IPS-18a (cell line): Measurements from ENCODE around the gene SYT5.
"Not testable (repeated sequence)": the region's sequence is repeated elsewhere in the genome, so short reads cannot be mapped to it uniquely, and the experiment has no call there.

ENCODE experiments used
- H3K27ac ChIP-seq: one replicate; pipeline ENCODE4 v1.5.1; 2013; ENCODE audit warnings: low read length
- H3K27me3 ChIP-seq: one replicate; pipeline ENCODE4 v1.6.1; 2013; ENCODE audit warnings: mild to moderate bottlenecking, low read length; ENCODE audit not compliant: control insufficient read depth, insufficient read depth
- H3K36me3 ChIP-seq: one replicate; pipeline ENCODE4 v1.6.1; 2013; ENCODE audit warnings: low read depth, low read length; ENCODE audit not compliant: control insufficient read depth
- H3K4me1 ChIP-seq: one replicate; pipeline ENCODE4 v1.6.1; 2013; ENCODE audit warnings: low read depth, low read length; ENCODE audit not compliant: control insufficient read depth
- H3K4me3 ChIP-seq: one replicate; pipeline ENCODE4 v1.5.1; 2013; ENCODE audit warnings: low read length
- H3K9ac ChIP-seq: one replicate; pipeline ENCODE4 v1.6.1; 2013; ENCODE audit warnings: mild to moderate bottlenecking, low read length, moderate library complexity
- H3K9me3 ChIP-seq: one replicate; pipeline ENCODE4 v1.6.1; 2013; ENCODE audit warnings: low read depth, low read length; ENCODE audit not compliant: control insufficient read depth

Gene SYT5

GRCh38 chr19:55161571-55162322, 18.3 kb downstream of the SYT5 start:
- H3K36me3 ChIP-seq: no peaks in the 10 kb centered on the region
- no peaks in the 10 kb centered on the region for H3K9me3 ChIP-seq
- peaks cover 19% of the 10 kb centered on the region for H3K27me3 ChIP-seq
- no peak overlapping the region for H3K9ac ChIP-seq
- no peak overlapping the region for H3K27ac ChIP-seq
- H3K4me3 ChIP-seq: no peak overlapping the region
- peaks cover 14% of the 10 kb centered on the region for H3K4me1 ChIP-seq

GRCh38 chr19:55160986-55161365, 19.1 kb downstream of the SYT5 start:
- Histone ChIP-seq H3K36me3 (no peaks in the 10 kb centered on the region), H3K9ac (no peak overlapping the region), H3K4me3 (peak overlapping the region; percentile 48), H3K9me3 (no peaks in the 10 kb centered on the region), H3K27me3 (peaks cover 19% of the 10 kb centered on the region), H3K4me1 (peaks cover 14% of the 10 kb centered on the region), H3K27ac (no peak overlapping the region)

- Histone ChIP-seq H3K36me3 (no peaks in the 10 kb centered on the region), H3K9me3 (no peaks in the 10 kb centered on the region), H3K4me3 (no peak overlapping the region), H3K4me1 (peaks cover 14% of the 10 kb centered on the region), H3K27ac (no peak overlapping the region), H3K27me3 (peaks cover 19% of the 10 kb centered on the region), H3K9ac (no peak overlapping the region)
Observed at GRCh38 chr19:55160128-55160985, 19.7 kb downstream of the SYT5 start.

- H3K9me3 ChIP-seq: no peaks in the 10 kb centered on the region
- no peak overlapping the region for H3K9ac ChIP-seq
- peaks cover 19% of the 10 kb centered on the region for H3K27me3 ChIP-seq
- no peaks in the 10 kb centered on the region for H3K36me3 ChIP-seq
- no peak overlapping the region for H3K4me3 ChIP-seq
- peaks cover 14% of the 10 kb centered on the region for H3K4me1 ChIP-seq
- H3K27ac ChIP-seq: no peak overlapping the region
Observed at GRCh38 chr19:55158848-55159749, 21.0 kb downstream of the SYT5 start.

GRCh38 chr19:55158423-55158822, 21.7 kb downstream of the SYT5 start:
- Histone ChIP-seq H3K4me3 (no peak overlapping the region), H3K27ac (no peak overlapping the region), H3K36me3 (no peaks in the 10 kb centered on the region), H3K9ac (no peak overlapping the region), H3K4me1 (peaks cover 14% of the 10 kb centered on the region), H3K27me3 (peaks cover 19% of the 10 kb centered on the region), H3K9me3 (no peaks in the 10 kb centered on the region)

GRCh38 chr19:55157064-55157908, 22.8 kb downstream of the SYT5 start, which contains the start of gene TNNI3:
TSS of gene TNNI3 (minus strand) at chr19:55157732. CDS start at chr19:55157589, 143 bp downstream.
- H3K27ac ChIP-seq: no peak within 1 kb of the TSS
- H3K4me3 ChIP-seq: peak within 1 kb of the TSS; percentile 75

GRCh38 chr19:55156202-55157063, 23.7 kb downstream of the SYT5 start:
- peaks cover 14% of the 10 kb centered on the region for H3K4me1 ChIP-seq
- H3K27ac ChIP-seq: no peak overlapping the region
- peak overlapping the region; percentile 75 for H3K4me3 ChIP-seq
- peak overlapping the region; percentile 50 for H3K9ac ChIP-seq
- no peaks in the 10 kb centered on the region for H3K9me3 ChIP-seq
- H3K36me3 ChIP-seq: no peaks in the 10 kb centered on the region
- peaks cover 6% of the 10 kb centered on the region for H3K27me3 ChIP-seq

More at GRCh38 chr19:55157064-55157908, 22.8 kb downstream of the SYT5 start, which contains the start of gene TNNI3:
- Histone ChIP-seq H3K27me3 (peaks cover 14% of the 10 kb centered on the region), H3K9ac (peak within 1 kb of the TSS; percentile 50), H3K9me3 (no peaks in the 10 kb centered on the region), H3K36me3 (no peaks in the 10 kb centered on the region), H3K4me1 (peaks cover 14% of the 10 kb centered on the region)

GRCh38 chr19:55155784-55156183, 24.3 kb downstream of the SYT5 start:
- H3K4me1 ChIP-seq: peaks cover 14% of the 10 kb centered on the region
- peak overlapping the region; percentile 50 for H3K9ac ChIP-seq
- peak overlapping the region; percentile 75 for H3K4me3 ChIP-seq
- H3K9me3 ChIP-seq, H3K36me3 ChIP-seq, H3K27ac ChIP-seq, H3K27me3 ChIP-seq: not testable (repeated sequence)

GRCh38 chr19:55153652-55154264, 26.3 kb downstream of the SYT5 start:
- no peaks in the 10 kb centered on the region for H3K9me3 ChIP-seq
- H3K27me3 ChIP-seq: no peaks in the 10 kb centered on the region
- peaks cover 3% of the 10 kb centered on the region for H3K36me3 ChIP-seq
- H3K4me3 ChIP-seq: no peak overlapping the region
- no peak overlapping the region for H3K9ac ChIP-seq
- peaks cover 15% of the 10 kb centered on the region for H3K4me1 ChIP-seq
- no peak overlapping the region for H3K27ac ChIP-seq
